Vagina (tissue), 2 donors: ENCODE data around the gene CALD1. TPM values are rescaled to one million over a fixed set of nuclear protein-coding genes. Genes with fewer than 3 reads are reported as not detected.
A peak's percentile ranks its signal among the peaks of the same experiment; 100 is the strongest.

ENCODE experiments used
- DNase-seq, 2 donors: peaks; one replicate each; pipeline ENCODE4 v3.0.0-alpha.2; 2017; ENCODE audit errors: extremely low spot score in 2 of 2
- H3K27ac ChIP-seq: fragments of 200-600 bp; sonication (generic); one replicate; pipeline ENCODE4 v1.5.1; 2019
- H3K27me3 ChIP-seq: fragments of 200-600 bp; sonication (generic); one replicate; pipeline ENCODE4 v1.5.1; 2019
- H3K36me3 ChIP-seq, 2 donors: fragments of 200-600 bp; sonication (generic); one replicate each; pipeline ENCODE4 v1.5.1; 2017 to 2019
- H3K4me1 ChIP-seq: fragments of 200-600 bp; sonication (generic); one replicate; pipeline ENCODE4 v1.5.1; 2019
- H3K4me3 ChIP-seq, 2 donors: fragments of 200-600 bp; sonication (generic); 1 replicate in 1 of 2; 2 replicates in 1 of 2; pipeline ENCODE4 v1.5.1; 2016 to 2019
- H3K9me3 ChIP-seq: fragments of 200-600 bp; sonication (generic); one replicate; pipeline ENCODE4 v1.5.1; 2019
- POLR2A ChIP-seq, 2 donors: fragments of 450-650 bp; IDR thresholded peaks; one replicate each; pipeline ENCODE4 v1.6.1; 2017; ENCODE audit warnings: antibody characterized with exemption in 2 of 2, mild to moderate bottlenecking in 2 of 2, moderate library complexity in 2 of 2
- POLR2AphosphoS5 ChIP-seq, 2 donors: sonication (generic); formaldehyde crosslinking; IDR thresholded peaks; one replicate each; pipeline ENCODE4 v1.9.0; 2017; ENCODE audit warnings: antibody characterized with exemption in 2 of 2, mild to moderate bottlenecking in 2 of 2, low read depth in 1 of 2; ENCODE audit not compliant: insufficient read depth in 1 of 2
- intact Hi-C: fragments of 100-400 bp; cut with DNase I; formaldehyde crosslinking; loops from one replicate; pipeline ENCODE4 v1.15.1; 2023
- total RNA-seq: library from RNA; depleted of rRNA; stranded (reverse); fragments of >200 nt; gene quantifications from one replicate; pipeline ENCODE4 v1.2.3, GENCODE V29; 2016
- TF ChIP-seq, protein P1 (sequence below), 3 experiments: fragments of 450-650 bp in 2 of 3; fragments of 200-600 bp in 1 of 3; sonication (generic) in 1 of 3; IDR thresholded peaks; one replicate each; pipeline ENCODE4 v1.5.1; 2017 to 2019; ENCODE audit warnings: antibody characterized with exemption in 3 of 3, mild to moderate bottlenecking in 2 of 3, moderate library complexity in 2 of 3

The CALD1 gene
- total RNA-seq, 1 donor from 2014 or later = 343 TPM

DNA sequence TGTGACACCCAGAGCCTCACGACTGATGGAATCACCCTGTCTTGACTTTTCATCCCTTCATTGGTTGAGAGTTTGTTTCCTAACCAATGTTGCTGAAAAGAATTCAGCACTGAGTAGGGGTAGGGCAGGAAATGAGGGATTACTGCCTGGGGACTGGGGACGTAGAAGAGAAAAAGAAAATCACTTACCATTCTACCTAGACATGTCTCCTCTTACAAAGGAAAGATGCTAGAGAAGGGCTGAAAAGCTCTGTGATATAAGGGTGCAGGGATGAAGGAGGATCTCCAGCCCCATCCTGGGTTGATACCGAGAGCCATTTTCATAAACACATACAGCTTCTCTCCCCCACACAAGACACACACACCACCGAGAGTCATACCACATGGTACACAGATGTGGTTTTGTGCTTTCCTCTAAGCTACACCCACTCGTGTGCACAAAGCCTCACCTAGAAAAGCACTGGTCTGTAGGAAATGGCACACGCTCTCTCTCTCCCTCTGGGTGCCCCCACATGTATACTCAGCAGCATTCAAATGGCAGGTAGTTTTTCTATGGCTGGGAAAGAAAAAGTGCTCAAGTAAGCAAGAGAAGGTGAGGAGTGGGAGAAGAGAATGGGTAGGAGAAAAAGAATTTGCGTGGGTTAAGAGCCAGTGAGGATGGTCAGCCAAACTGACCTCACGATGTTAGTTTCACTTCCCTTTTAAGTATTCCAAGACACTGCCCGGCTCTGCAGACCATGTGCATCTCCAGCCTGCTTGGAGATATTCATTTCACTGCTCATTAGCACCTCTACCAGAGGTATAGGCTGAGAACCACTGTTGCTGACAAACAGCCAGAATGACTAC, 85.8 kb downstream of the CALD1 start:
- peak overlapping the region; percentile 84 for H3K27ac ChIP-seq
- H3K36me3 ChIP-seq = no peaks in the 10 kb centered on the region
- H3K9me3 ChIP-seq = no peaks in the 10 kb centered on the region
- intact Hi-C loops = no loop called here
- H3K27me3 ChIP-seq = no peaks in the 10 kb centered on the region
- DNase-seq = no peak
- peak overlapping the region; percentile 16 to 28 for H3K4me3 ChIP-seq
- H3K4me1 ChIP-seq = peaks cover 31% of the 10 kb centered on the region
- TF ChIP-seq POLR2AphosphoS5 (IDR thresholded peaks at IDR 0.05; ENCODE audit: insufficient read depth in 1 of 2, low read depth in 1 of 2) (no peak), POLR2A (IDR thresholded peaks at IDR 0.05) (no peak)
- TF ChIP-seq, protein P1, sequence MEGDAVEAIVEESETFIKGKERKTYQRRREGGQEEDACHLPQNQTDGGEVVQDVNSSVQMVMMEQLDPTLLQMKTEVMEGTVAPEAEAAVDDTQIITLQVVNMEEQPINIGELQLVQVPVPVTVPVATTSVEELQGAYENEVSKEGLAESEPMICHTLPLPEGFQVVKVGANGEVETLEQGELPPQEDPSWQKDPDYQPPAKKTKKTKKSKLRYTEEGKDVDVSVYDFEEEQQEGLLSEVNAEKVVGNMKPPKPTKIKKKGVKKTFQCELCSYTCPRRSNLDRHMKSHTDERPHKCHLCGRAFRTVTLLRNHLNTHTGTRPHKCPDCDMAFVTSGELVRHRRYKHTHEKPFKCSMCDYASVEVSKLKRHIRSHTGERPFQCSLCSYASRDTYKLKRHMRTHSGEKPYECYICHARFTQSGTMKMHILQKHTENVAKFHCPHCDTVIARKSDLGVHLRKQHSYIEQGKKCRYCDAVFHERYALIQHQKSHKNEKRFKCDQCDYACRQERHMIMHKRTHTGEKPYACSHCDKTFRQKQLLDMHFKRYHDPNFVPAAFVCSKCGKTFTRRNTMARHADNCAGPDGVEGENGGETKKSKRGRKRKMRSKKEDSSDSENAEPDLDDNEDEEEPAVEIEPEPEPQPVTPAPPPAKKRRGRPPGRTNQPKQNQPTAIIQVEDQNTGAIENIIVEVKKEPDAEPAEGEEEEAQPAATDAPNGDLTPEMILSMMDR (IDR thresholded peaks at IDR 0.05) = no peak

DNA sequence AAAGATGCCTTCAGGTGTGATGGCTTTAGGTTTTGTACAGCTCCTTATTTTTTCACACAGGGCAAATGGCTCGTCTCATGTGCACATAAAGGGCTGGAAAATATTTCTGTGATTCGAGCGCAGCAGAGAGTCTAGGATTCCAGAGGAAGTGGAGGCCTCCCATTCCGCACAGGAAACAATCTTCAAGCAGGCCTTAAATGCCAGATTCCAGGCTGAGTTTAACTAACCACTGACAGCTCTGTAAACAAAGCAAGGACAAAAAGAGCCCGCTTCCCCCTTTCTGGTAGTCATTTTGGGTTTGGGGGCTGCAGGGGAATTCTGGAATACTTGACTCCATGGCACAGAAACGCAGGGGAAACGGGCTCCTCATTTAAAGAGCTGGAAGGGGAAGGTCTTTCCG, 87.2 kb downstream of the CALD1 start:
- Histone ChIP-seq H3K4me3 (no peak overlapping the region), H3K4me1 (peaks cover 31% of the 10 kb centered on the region), H3K36me3 (no peaks in the 10 kb centered on the region), H3K9me3 (no peaks in the 10 kb centered on the region), H3K27me3 (no peaks in the 10 kb centered on the region), H3K27ac (peak overlapping the region; percentile 84)
- no peak for DNase-seq
- intact Hi-C loops = no loop called here
- TF ChIP-seq POLR2A (IDR thresholded peaks at IDR 0.05) (no peak), POLR2AphosphoS5 (IDR thresholded peaks at IDR 0.05; ENCODE audit: insufficient read depth in 1 of 2, low read depth in 1 of 2) (no peak)
- TF ChIP-seq, protein P1 (IDR thresholded peaks at IDR 0.05) = no peak

DNA sequence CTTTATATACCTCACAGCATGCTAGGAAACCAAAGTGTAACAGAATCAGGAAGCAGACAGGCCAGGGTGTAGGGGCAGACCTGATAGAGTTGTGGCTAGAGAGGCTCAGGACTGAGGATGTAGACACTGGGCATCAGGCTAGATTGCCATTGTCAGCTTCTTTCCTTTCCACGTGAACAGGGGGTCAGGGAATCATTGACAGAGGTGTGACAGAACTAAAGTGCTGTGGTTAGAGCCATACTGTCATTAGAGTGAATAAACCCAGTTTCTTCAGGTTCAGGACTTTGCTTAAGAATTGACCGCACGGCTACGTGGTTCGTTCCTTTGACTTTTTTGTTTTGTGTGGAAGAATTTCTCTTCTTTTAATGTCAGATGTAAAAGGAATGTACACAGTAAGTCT, 90.7 kb downstream of the CALD1 start:
- H3K4me3 ChIP-seq = no peak overlapping the region
- no peak for DNase-seq
- H3K9me3 ChIP-seq = no peaks in the 10 kb centered on the region
- TF ChIP-seq, protein P1 (IDR thresholded peaks at IDR 0.05) = no peak
- TF ChIP-seq POLR2AphosphoS5 (IDR thresholded peaks at IDR 0.05; ENCODE audit: insufficient read depth in 1 of 2, low read depth in 1 of 2) (no peak), POLR2A (IDR thresholded peaks at IDR 0.05) (no peak)
- intact Hi-C loops = no loop called here
- no peak overlapping the region for H3K27ac ChIP-seq
- no peaks in the 10 kb centered on the region for H3K36me3 ChIP-seq
- no peaks in the 10 kb centered on the region for H3K27me3 ChIP-seq
- H3K4me1 ChIP-seq = peaks cover 28% of the 10 kb centered on the region

DNA sequence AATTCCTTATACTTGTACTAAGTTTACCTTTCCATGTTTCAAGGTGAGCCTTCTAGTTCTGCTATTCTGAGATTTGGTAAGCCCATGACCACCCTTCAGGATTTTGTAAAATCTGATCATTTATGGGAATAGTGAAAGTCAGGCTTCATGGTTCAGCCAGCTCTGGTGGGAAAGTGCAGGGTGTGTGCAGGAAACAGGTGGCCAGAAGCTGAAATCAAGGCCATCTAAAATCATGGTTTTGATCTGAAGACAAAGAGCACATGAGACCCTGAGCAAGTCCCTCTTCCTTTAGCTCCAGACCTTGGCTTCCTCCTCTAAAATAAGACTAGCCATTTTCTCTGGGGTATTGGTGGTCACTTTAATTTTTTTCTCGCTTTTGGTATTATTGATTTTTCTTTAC, 91.3 kb downstream of the CALD1 start:
- no peaks in the 10 kb centered on the region for H3K36me3 ChIP-seq
- no peak for DNase-seq
- TF ChIP-seq POLR2A (IDR thresholded peaks at IDR 0.05) (no peak), POLR2AphosphoS5 (IDR thresholded peaks at IDR 0.05; ENCODE audit: insufficient read depth in 1 of 2, low read depth in 1 of 2) (no peak)
- TF ChIP-seq, protein P1 (IDR thresholded peaks at IDR 0.05) = no peak
- no peaks in the 10 kb centered on the region for H3K27me3 ChIP-seq
- H3K9me3 ChIP-seq = no peaks in the 10 kb centered on the region
- peaks cover 22% of the 10 kb centered on the region for H3K4me1 ChIP-seq
- intact Hi-C loops = no loop called here
- H3K4me3 ChIP-seq = no peak overlapping the region
- no peak overlapping the region for H3K27ac ChIP-seq

- no peak for TF ChIP-seq POLR2A (IDR thresholded peaks at IDR 0.05)
- no peak for TF ChIP-seq POLR2AphosphoS5 (IDR thresholded peaks at IDR 0.05; ENCODE audit: insufficient read depth in 1 of 2, low read depth in 1 of 2)
- TF ChIP-seq, protein P1 (IDR thresholded peaks at IDR 0.05) = no peak
- Histone ChIP-seq H3K9me3 (no peaks in the 10 kb centered on the region), H3K27me3 (no peaks in the 10 kb centered on the region), H3K27ac (no peak overlapping the region), H3K36me3 (no peaks in the 10 kb centered on the region), H3K4me3 (no peak overlapping the region), H3K4me1 (peaks cover 5% of the 10 kb centered on the region)
- intact Hi-C loops = no loop called here
- DNase-seq = no peak
These were observed 93.8 kb downstream of the CALD1 start for GRCh38 chr7:134873253-134873652.
